Liver (tissue), 3 donors: ENCODE measurements around the gene DGKB.

ENCODE experiments used
- EGR1 ChIP-seq, 2 donors: IDR thresholded peaks; 2 replicates each; pipeline ENCODE4 v1.6.1; 2016 to 2018; ENCODE audit warnings: antibody characterized with exemption in 2 of 2, low read depth in 2 of 2
- FOXA1 ChIP-seq: IDR thresholded peaks from 2 replicates; pipeline ENCODE4 v1.6.1; 2016; ENCODE audit warnings: antibody characterized with exemption
- GABPA ChIP-seq, 2 donors: IDR thresholded peaks in 1 of 2; conservative IDR thresholded peaks in 1 of 2; 2 replicates each; pipeline ENCODE4 v1.6.1; 2016; ENCODE audit warnings: antibody characterized with exemption in 2 of 2, mild to moderate bottlenecking in 1 of 2, moderate library complexity in 1 of 2
- HNF4G ChIP-seq: IDR thresholded peaks from 2 replicates; pipeline ENCODE4 v1.6.1; 2016; ENCODE audit warnings: antibody characterized with exemption
- RAD21 ChIP-seq, 2 donors: IDR thresholded peaks; 2 replicates each; pipeline ENCODE4 v1.6.1; 2016; ENCODE audit warnings: antibody characterized with exemption in 2 of 2, mild to moderate bottlenecking in 2 of 2
- RXRA ChIP-seq, 2 donors: IDR thresholded peaks; 2 replicates each; pipeline ENCODE4 v1.6.1; 2017 to 2018; ENCODE audit warnings: antibody characterized with exemption in 2 of 2, mild to moderate bottlenecking in 1 of 2
- TAF1 ChIP-seq: conservative IDR thresholded peaks from 2 replicates; pipeline ENCODE4 v1.6.1; 2016; ENCODE audit warnings: antibody characterized with exemption, mild to moderate bottlenecking
- YY1 ChIP-seq: IDR thresholded peaks from 2 replicates; pipeline ENCODE4 v1.6.1; 2016; ENCODE audit warnings: antibody characterized with exemption, mild to moderate bottlenecking
- TF ChIP-seq, protein P1 (sequence below): fragments of 150-350 bp; IDR thresholded peaks from 2 replicates; pipeline ENCODE4 v1.5.1; 2017; ENCODE audit warnings: improper control_type of control experiment, low read depth, low read length; ENCODE audit not compliant: missing input control
- TF ChIP-seq, protein P2 (sequence below): IDR thresholded peaks from 2 replicates; pipeline ENCODE4 v1.6.1; 2016; ENCODE audit warnings: antibody characterized with exemption
- TF ChIP-seq, protein P3 (sequence below): IDR thresholded peaks from 2 replicates; pipeline ENCODE4 v1.6.1; 2016; ENCODE audit warnings: antibody characterized with exemption
- donor health status: healthy.
- donor health status: healthy.

DNA sequence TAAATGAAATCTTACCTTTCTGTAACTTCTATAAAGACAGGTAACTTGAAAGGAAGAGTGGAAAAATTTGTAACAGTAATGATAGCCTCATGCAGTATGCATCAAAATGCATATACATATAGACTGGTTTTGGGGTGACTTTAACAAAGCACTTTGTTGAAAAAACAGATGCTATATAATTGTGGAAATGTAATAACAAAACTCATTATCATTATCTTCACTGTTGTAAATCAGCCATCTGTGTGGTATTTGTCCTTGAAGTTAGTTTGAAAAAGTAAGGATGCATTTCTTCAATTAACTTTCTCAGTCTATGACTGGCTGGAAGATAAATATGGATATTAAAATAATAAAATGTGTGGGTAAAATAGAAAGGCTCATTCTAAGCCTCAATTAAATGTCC lies 6.1 kb upstream of the DGKB start:
- TF ChIP-seq YY1 (no peak), RAD21 (IDR thresholded peaks at IDR 0.05) (no peak), GABPA (IDR thresholded peaks at IDR 0.05 in 1 of 2, conservative IDR thresholded peaks at IDR 0.05 in 1 of 2) (no peak), EGR1 (IDR thresholded peaks at IDR 0.05; ENCODE audit: low read depth in 2 of 2) (no peak), HNF4G (no peak), RXRA (IDR thresholded peaks at IDR 0.05) (no peak), TAF1 (no peak), FOXA1 (no peak)
- TF ChIP-seq, protein P1, sequence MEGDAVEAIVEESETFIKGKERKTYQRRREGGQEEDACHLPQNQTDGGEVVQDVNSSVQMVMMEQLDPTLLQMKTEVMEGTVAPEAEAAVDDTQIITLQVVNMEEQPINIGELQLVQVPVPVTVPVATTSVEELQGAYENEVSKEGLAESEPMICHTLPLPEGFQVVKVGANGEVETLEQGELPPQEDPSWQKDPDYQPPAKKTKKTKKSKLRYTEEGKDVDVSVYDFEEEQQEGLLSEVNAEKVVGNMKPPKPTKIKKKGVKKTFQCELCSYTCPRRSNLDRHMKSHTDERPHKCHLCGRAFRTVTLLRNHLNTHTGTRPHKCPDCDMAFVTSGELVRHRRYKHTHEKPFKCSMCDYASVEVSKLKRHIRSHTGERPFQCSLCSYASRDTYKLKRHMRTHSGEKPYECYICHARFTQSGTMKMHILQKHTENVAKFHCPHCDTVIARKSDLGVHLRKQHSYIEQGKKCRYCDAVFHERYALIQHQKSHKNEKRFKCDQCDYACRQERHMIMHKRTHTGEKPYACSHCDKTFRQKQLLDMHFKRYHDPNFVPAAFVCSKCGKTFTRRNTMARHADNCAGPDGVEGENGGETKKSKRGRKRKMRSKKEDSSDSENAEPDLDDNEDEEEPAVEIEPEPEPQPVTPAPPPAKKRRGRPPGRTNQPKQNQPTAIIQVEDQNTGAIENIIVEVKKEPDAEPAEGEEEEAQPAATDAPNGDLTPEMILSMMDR: no peak
- TF ChIP-seq, protein P2, sequence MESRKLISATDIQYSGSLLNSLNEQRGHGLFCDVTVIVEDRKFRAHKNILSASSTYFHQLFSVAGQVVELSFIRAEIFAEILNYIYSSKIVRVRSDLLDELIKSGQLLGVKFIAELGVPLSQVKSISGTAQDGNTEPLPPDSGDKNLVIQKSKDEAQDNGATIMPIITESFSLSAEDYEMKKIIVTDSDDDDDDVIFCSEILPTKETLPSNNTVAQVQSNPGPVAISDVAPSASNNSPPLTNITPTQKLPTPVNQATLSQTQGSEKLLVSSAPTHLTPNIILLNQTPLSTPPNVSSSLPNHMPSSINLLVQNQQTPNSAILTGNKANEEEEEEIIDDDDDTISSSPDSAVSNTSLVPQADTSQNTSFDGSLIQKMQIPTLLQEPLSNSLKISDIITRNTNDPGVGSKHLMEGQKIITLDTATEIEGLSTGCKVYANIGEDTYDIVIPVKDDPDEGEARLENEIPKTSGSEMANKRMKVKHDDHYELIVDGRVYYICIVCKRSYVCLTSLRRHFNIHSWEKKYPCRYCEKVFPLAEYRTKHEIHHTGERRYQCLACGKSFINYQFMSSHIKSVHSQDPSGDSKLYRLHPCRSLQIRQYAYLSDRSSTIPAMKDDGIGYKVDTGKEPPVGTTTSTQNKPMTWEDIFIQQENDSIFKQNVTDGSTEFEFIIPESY: no peak
- TF ChIP-seq, protein P3, sequence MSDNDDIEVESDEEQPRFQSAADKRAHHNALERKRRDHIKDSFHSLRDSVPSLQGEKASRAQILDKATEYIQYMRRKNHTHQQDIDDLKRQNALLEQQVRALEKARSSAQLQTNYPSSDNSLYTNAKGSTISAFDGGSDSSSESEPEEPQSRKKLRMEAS: no peak
